Activated CD4-positive, alpha-beta T cell treated with anti-CD3 and anti-CD28 coated beads for 24 hours (primary cell): ENCODE data around the gene ASPHD1.
"Not testable (repeated sequence)": the region's sequence is repeated elsewhere in the genome, so short reads cannot be mapped to it uniquely, and the experiment has no call there.

ENCODE experiments used
- DNase-seq, 2 donors: peaks; one replicate each; pipeline ENCODE4 v3.0.0-alpha.2; 2020; ENCODE audit warnings: low read depth in 2 of 2

Gene ASPHD1, protein sequence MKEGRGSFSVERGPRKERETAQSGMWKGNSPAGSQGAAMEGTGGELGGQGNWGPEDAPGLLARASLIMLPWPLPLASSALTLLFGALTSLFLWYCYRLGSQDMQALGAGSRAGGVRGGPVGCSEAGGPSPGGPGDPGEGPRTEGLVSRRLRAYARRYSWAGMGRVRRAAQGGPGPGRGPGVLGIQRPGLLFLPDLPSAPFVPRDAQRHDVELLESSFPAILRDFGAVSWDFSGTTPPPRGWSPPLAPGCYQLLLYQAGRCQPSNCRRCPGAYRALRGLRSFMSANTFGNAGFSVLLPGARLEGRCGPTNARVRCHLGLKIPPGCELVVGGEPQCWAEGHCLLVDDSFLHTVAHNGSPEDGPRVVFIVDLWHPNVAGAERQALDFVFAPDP

DNA sequence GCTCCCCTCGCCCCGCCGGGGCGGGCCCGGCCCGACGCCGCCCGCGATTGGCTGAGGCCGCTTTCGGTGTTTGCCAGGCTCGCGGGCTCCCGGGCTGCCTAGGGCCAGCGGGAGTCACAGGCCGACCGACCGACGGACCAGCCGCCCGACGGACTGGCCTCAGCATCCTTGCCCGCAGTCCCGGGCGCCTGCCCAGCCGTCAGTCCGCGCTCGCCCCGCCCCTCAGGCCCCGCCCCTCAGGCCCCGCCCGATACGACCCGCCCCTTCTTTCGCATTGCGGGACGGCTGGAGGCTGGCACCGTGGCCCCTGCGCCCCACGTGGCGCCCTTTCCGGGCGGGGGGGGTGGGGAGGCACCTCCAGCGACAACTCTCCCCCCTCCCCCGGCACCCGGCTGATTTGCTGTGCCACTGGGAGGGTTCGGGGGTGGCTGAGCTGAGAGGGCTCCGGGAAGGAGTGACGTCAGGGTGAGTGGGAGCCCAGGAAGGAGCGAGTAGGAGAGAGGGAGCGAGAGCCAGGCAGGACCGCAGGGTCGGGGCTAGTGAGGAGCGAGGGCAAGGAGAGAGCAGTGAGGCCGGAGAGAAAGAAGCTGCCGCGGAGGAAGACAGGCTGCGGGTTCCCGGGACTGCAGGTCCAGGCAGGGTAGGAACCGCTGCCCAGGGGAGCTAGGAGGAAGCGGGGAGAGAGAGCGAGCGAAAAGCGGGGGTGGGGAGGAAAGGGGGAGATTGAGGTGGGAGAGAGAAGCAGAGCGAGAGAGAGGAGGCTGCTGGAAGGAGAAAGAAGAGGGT, at the start of gene ASPHD1:
TSS of gene ASPHD1 (plus strand) at position 387 of the 786 bp plus-strand sequence. CDS start 484 bp downstream, outside the sequence.
- DNase-seq, result peak; percentile 40 to 53

DNA sequence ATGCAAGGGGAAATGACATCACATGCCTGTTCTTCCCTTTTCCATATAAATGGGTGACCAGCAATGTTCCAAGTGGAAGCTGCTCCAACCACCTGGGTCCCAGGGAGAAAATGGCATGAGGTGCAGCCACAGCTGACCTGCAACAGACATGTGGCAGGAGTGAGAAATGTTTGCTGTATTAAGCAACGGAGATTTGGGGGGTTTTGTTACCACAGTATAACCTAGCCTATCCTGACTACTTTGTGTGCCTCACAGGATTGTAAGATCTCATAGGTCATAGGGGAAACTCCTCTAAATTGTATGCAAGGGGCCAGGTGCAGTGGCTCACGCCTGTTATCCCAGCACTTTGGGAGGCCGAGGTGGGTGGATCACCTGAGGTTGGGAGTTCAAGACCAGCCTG, 49.3 kb upstream of the ASPHD1 start:
- DNase-seq, result no peak

DNA sequence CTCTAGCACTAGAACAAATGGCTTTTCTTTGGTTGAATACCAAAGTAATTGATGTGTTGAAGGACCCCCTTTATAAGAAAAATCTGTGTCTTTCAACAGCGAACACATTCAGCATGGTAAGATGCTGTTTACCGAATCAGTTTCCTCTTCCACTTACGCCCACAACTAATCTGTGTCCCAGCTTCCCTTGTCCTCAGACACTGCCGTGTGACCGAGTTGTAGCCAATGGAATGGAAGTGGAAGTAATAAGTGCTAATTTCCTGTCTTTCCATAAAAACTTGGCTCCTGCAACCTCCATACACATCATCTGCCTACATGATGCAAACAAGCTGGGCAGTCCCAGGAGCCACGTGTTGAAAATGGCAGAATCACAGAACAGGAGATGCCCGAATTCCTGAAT, 47.6 kb upstream of the ASPHD1 start:
- no peak for DNase-seq

DNA sequence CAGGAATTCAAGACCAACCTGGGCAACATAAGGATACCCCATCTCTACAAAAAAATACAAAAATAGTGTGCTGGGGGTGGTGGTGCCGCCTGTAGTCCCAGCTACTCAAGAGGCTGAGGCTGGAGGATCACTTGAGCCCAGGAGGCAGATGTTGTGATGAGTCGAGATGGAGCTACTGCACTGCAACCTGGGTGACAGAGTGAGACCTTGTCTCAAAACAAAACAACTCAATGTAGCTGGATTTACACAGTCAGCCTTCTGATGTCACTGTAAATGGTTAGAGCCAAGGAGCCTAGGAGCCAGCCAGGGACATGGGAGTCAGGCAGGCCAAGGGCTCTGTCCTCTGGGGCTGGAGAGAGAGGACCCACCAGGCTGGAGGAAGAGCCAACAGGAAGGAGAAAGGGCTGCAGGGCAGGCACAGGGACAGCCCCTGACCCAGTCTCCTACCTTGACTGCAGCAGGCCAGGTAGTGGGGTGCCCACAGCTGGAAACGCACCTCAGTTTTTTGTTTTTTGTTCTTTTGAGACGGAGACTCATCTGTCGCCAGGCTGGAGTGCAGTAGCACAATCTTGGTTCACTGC, 45.7 kb upstream of the ASPHD1 start:
- no peak for DNase-seq

DNA sequence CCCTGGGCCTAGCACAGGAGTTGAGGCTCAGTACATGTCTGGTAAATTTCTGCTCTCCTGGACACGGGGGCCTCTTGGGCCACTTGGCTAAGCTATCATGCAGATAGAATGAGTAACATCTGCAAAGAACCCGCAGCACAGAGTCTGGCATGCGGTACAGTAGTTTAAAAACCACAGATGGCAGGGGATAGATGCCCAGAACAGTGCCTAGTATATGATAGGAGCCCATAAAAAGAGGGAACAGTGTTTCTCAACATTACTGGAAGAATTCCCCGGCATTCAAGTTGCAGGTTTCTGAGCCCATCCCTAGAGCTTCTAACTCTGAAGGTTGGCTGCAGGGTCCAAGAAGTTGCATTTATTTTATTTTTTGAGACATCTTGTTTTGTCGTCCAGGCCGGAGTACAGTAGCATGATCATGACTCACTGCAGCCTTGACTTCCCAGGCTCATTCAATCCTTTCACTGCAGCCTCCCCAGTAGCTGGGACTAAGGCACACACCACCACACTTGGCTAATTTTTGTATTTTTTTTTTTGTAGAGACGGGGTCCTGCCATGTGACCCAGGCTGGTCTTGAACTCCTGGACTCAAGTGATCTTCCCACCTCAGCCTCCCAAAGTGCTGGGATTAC, 43.0 kb upstream of the ASPHD1 start:
- DNase-seq, result no peak

DNA sequence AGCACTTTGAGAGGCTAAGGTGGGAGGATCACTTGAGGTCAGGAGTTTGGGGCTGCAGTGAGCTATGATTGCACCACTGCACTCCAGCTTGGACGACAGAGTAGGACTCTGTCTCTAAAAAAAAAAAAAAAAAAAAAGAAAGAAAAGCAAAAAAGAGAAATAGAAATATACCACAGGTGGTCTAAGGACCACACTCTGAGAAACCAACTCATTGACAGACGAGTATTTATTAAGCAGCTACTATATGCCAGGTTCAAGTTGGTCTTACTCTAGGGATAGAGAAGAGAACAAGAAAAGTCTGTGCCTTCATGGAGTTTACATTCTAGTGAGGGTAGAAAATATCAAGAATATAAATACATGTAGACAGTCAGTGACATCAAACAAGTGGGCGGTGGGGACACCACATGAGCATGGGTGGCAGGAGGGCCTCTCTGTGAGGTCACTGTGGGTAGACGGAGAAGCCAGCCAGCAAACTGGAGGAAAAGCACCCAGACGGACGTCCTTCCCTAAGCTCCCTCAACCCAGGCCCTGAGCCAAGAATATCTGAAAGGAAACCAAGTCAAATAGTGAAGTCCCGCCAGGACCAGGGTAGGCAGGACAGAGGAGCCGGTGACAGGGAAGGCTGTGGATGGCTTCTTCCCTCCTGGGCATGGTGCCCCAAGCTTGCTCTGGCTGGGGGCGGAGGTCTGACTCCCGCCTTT, 42.0 kb upstream of the ASPHD1 start:
- no peak for DNase-seq

DNA sequence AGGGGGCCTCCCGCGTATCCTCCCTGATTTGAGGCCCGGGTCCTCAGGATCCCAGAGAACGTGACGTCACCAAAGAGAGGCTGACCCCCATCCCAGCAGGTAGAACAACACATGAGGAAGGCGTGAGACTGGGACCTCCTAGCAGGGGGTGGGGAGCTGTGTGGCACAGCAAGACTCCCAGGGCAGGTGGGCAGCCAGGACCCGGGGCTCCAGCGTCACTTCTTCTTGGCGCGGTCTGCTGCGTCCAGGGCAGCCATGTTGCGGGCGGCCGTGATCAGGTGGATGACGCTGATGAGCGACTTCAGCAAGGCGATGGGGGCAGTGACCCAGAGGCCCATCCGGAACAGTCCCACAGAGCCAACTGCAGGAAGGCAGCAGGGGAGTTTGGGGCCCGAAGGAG, 41.3 kb upstream of the ASPHD1 start:
- no peak for DNase-seq

DNA sequence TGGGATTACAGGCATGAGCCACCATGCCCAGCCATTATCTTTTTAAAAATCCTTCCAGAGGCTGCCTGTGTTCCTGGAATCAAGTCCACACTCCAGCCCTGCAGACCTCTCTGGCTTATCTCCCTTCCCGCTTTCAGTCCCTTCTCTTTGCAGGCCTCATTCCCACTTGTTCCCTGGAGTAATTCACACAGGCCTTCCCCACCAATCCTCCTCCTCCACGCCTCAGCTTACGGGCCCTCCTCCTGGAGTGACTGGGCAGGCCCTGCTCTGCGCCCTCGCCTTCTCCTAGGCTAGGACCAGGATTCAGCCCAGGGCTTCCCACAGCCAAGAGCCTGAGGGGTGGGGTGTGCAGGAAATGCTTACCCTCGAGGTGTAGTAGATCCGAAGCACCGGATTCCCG, 40.1 kb upstream of the ASPHD1 start:
- no peak for DNase-seq

DNA sequence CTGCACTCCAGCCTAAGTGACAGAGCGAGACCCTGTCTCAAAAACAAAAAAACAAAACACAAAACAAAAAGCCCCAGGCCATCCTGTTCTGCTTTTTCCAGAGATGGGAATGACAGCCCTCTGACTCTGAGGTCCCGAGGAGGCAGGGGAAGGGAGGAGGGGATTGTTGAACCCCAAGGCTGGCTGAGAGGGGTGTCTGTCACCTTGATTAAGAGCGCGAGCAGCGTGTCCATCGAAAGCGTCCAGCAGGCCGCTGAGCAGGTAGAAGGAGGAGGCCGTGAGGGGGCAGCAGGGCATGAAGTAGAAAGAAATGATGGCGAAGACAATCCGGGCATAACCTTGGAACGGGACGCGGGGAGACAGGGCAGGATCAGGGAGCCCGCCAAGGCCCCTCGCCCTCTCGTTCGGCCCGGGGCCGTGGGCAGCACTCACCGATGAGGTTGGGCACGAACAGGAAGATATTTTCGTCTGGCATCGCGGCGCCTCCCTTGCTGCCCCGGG, 37.9 kb upstream of the ASPHD1 start:
- DNase-seq, result no peak

DNA sequence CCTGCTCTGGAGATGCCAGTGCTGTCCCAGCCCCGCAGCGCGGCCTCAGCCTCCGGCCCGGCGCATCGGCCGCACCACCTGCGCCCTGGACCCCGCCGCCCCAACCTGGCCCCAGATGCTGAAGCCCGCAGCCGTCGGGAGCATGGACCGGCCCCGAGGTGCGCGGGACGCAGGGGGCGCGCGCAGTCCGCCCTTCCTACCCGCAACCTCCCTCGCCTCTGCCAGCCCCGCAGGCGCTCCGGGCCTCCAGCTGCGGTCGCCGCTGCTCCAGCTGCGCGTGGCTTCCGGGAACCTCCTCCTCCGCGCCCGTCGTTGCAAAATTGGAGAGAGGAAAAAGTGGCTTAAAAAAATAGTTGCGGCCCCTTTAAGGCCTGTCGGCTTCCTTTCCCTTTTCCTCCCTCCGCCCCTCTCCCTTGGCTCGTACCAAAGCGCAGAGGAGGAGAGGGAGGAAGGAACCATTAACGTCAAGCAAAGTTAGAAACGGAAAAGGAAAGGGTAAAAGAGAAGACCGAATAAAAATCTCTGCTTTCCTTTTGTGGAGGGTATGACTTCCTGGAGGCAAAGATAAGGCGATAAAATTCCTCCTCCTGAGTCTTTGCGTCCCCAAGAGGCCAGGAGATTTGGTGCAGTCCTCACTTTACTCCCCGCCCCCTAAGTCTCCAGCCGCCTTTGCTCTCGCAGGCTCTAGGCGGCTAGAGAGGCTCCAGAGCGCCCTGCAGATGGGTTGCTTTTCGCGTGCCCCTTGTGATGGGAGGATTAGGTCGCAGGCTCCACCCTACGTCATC, 37.2 kb upstream of the ASPHD1 start, which contains the start of gene CDIPT:
TSS of gene CDIPT (minus strand) at position 343 of the 785 bp plus-strand sequence. CDS start 369 bp downstream, outside the sequence.
- peak; percentile 87 to 88 for DNase-seq

DNA sequence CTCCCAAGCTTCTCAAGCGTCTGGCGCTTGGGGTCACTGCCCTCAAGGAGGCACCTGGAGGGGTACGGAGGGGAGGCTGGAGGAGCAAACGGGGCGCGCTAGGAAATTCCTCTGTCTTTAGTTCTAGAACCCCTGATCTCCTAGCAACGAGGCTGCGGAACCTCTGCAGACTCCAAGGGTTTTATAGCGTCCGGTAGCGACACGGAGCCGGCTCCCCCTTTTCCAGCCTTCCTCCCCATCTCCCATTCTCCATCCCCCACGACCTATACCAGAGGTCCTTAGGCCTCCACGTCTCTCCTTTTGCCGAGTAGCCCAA, 36.7 kb upstream of the ASPHD1 start:
- no peak for DNase-seq

DNA sequence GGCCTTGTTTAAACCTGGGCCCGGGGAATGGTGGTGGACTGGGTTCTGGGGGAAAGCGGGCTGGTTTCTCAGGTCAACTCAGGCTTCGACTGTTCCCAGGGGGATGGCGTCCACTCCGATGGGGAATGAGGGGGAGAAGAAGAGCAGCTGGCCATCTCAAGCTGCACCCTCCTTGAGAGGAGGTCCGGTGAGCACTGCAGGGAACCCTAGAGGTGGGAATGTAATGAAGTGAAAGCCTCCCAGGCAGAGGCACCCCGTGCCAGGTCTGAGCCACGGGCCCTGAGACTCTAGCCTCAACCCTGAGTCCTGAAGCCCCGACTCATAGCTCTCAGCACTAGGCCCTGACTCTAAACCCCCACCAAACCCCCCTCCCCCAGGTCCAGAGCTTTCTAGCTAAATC, 36.1 kb upstream of the ASPHD1 start:
- DNase-seq, result no peak

DNA sequence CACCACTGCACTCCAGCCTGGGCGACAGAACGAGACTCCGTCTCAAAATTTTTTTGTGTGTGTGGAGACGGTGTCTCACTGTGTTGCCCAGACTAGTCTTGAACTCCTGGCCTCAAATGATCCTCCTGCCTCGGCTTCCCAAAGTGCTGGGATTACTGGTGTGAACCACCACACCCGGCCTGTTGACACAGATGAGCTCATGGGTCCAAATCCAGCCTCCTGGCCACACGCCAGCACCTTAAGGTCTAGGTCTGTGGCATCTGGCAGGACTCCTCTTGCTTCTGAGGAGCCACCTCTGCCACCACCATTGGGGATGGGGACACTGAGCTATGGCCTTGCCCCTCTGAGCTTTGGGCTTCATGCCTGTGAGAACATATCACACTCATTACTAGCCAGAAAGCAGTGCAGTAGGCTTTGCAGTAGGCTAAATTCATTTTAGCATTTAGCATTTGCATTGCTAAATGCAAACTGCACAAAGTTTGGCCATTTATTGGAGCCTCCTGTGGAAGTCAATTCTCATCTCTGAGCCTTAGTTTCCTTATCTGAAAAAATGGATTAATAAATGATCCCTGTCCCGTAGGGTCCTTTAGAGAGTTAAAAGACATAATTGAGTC, 31.8 kb upstream of the ASPHD1 start:
- DNase-seq, result no peak

DNA sequence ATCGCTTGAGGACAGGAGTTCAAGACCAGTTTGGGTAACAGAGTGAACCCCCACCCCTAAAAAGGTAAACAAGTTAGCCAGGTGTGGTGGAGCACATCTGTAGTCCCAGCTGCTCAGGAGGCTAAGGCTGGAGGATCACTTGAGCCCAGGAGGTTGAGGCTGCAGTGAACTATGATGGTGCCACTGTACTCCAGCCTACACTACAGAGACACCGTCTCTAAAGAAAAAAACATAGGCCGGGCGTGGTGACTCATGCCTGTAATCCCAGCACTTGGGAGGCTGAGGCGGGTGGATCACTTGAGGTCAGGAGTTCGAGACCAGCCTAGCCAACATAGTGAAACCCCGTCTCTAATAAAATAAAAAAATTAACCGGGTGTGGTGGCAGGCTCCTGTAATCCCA, 31.2 kb upstream of the ASPHD1 start:
- not testable (repeated sequence) for DNase-seq

DNA sequence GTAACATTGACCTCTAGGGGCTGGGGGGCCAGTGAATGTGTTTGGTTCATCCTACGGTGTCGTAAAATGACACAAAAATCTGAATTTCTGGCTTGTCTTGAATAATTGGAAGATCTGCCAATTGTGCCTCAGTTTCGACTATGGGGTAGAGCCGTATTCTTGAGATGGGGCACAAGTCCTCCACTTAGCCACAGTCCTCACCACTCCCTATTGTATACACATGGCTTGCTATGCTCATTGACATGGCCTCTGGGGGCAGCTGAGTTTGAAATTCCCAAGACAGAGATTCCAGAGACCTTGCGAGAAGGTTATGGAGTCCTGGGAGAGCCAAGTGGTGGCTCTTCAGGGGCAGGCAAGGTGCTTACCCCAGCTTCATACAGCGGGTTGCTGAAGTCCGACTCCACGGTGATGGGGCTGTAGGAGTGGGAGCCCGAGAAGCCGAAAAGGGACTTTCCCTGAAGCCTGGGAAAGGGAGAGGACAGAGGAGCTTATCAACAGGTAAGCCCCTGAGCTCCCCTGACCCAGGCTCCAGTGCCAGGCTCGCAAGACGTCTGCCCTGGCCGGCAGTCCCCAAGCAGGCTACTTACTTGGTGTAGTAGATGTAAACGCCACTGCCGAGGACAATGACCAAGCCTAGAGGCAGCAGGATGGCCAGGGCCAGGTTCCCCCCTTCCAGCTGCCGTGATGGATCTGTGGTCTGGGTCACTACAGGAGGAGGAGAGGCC, 28.3 kb upstream of the ASPHD1 start:
- no peak for DNase-seq

DNA sequence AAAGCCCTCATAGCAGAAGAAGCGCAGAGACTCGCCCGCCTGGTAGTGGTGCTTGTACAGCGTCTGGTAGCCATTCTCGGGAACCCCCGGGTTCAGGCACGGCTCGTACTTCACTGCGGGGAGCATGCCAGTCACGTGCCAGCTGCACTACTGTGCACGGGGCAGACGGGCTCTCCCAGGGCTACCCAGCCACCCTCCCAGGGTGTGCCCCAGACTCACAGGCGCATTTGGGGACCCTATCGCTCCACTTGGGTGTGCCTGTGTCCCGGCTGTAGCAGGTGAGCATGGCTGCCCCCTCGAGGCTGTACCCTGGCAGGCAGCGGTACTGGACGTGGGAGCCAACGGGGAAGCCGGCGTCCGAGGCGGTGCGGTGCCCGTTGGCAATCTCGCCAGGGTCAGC, 27.0 kb upstream of the ASPHD1 start:
- no peak for DNase-seq

DNA sequence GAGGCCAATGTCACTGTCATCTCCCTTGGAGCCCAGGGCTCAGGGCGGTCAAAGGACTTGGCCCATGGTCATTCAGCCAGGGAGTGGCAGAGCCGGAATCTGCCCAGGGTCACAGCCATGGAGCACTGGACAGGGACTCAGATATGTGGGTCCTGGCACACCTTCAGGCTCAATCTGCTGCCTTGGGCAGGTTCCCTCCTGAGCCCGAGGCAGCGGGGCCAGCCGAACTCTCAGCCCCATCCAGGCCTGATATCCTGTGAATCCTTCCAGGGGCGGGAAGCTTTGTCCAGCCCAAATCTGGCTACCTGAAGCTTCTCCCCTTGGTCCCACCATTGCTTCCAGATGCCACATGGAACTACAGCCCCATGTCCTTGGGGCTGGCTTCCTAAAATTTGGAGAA, 25.1 kb upstream of the ASPHD1 start:
- DNase-seq, result no peak

DNA sequence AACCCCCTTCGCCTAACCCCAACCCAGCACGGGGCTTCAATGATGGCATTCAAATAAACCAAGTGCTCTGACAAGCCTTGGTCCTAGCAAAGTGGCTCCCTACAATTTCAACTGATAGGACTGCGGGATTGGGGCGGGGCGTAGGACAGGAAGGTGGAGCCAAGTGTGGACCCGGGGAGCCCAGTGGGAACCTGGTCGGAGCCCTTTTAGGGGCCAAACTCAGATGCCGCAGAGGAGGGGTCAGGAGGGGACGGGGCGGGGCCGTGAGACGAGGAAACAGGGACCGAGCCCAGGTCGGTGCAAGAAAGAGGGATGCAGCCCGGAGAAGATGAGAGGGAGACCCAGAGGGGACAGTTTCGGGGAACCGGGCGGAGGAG, 24.1 kb upstream of the ASPHD1 start:
- no peak for DNase-seq

DNA sequence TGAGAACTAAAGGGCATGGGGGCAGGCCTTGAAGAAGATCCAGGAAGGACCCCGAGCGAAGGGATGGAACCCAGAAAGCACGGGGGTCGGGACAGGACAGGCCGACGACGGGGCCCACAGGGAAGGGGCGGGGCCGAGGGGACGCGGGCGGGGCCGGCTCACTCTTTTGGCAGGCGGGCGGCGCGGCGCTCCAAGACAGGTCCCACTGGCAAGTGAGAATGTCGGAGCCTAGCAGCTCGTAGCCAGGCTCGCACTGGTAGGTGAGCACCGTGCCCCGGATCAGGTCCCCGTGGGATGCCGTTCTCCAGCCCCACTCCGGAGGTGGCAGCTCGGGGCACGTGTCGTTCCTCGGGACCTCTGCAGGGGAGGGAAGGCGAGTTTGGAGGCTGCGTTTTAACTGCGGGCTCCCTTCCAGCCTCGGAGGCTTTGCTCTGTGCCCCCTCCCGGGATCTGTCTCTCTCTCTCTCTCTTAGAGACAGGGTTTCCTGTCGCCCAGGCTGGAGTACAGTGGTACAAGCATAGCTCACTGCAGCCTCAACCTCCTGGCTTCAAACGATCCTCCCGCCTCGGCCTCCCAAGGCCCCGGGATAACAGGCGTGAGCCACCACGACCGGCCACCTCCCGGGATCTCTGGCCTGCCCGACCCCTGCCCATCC, 23.6 kb upstream of the ASPHD1 start:
- no peak for DNase-seq
